H1 (cell line): ENCODE data around the gene KLHL7. TPM values are rescaled to one million over a fixed set of nuclear protein-coding genes. Genes with fewer than 3 reads are reported as not detected.

Source experiments
- CTCF ChIA-PET: fragments of 300-600 bp; sonication (Branson Sonifier 250); formaldehyde crosslinking; loops from one replicate; lab custom pipeline; 2021; ENCODE audit not compliant: partially characterized antibody; lab: Charles Lee
- POLR2A ChIA-PET: fragments of 300-600 bp; sonication (Branson Sonifier 250); formaldehyde crosslinking; loops from one replicate; lab custom pipeline; 2021; ENCODE audit warnings: inconsistent platforms; ENCODE audit not compliant: partially characterized antibody; lab: Charles Lee
- DNase-seq, 2 experiments: peaks; one replicate each; pipeline versions ENCODE4 v3.0.0 to v3.0.0-alpha.2; 2010 to 2022; ENCODE audit warnings: low spot score in 2 of 2, low read depth in 1 of 2, mixed read lengths in 1 of 2
- FAIRE-seq: peaks from 2 replicates; lab custom pipeline; 2011; peaks lifted over from hg19 to GRCh38; lab: Jason Lieb, UNC
- H2AFZ ChIP-seq: 2 replicates; pipeline ENCODE4 v1.8.1; 2012; ENCODE audit warnings: low read length, inconsistent platforms
- H2AK5ac ChIP-seq: 2 replicates; pipeline ENCODE4 v1.6.1; 2013; ENCODE audit warnings: low read depth, low read length
- H2BK120ac ChIP-seq: replicated peaks from 2 replicates; pipeline ENCODE3; 2013; ENCODE audit warnings: low read depth, low read length, inconsistent platforms
- H2BK12ac ChIP-seq: 2 replicates; pipeline ENCODE4 v1.6.1; 2013; ENCODE audit warnings: low read depth, low read length
- H2BK15ac ChIP-seq: 2 replicates; pipeline ENCODE4 v1.6.1; 2013; ENCODE audit warnings: low read length
- H2BK20ac ChIP-seq: 2 replicates; pipeline ENCODE4 v1.6.1; 2013; ENCODE audit warnings: low read length
- H2BK5ac ChIP-seq: 2 replicates; pipeline ENCODE4 v1.6.1; 2013; ENCODE audit warnings: low read depth, low read length
- H3K14ac ChIP-seq: 2 replicates; pipeline ENCODE4 v1.6.1; 2013; ENCODE audit warnings: inconsistent platforms; ENCODE audit not compliant: insufficient read length
- H3K18ac ChIP-seq: 2 replicates; pipeline ENCODE4 v1.6.1; 2013; ENCODE audit warnings: low read length; ENCODE audit errors: extremely low read depth
- H3K23ac ChIP-seq: 2 replicates; pipeline ENCODE4 v1.6.1; 2013; ENCODE audit warnings: inconsistent platforms; ENCODE audit not compliant: insufficient read length
- H3K23me2 ChIP-seq: 2 replicates; pipeline ENCODE4 v1.6.1; 2013; ENCODE audit warnings: low read depth, low read length
- H3K27ac ChIP-seq: 2 replicates; pipeline ENCODE4 v1.6.1; 2011; ENCODE audit warnings: low read depth, low read length, inconsistent platforms
- H3K27me3 ChIP-seq, 4 experiments: replicated peaks in 1 of 4; 1 replicate in 1 of 4; 2 replicates in 3 of 4; pipeline versions ENCODE4 v1.6.1 to v1.8.1; 2011 to 2013; ENCODE audit warnings: low read length in 3 of 4, mild to moderate bottlenecking in 3 of 4, inconsistent platforms in 2 of 4, mixed read lengths in 2 of 4, moderate library complexity in 1 of 4; ENCODE audit not compliant: control insufficient read depth in 3 of 4, insufficient read depth in 3 of 4; ENCODE audit errors: extremely low read depth in 1 of 4
- H3K36me3 ChIP-seq, 4 experiments: 2 replicates each; pipeline versions ENCODE4 v1.6.1 to v1.8.1; 2011 to 2013; ENCODE audit warnings: mild to moderate bottlenecking in 4 of 4, low read length in 3 of 4, moderate library complexity in 2 of 4, control low read depth in 1 of 4, inconsistent platforms in 1 of 4; ENCODE audit not compliant: insufficient read depth in 4 of 4, control insufficient read depth in 2 of 4
- H3K4ac ChIP-seq: replicated peaks from 2 replicates; pipeline ENCODE3; 2013; ENCODE audit warnings: low read length, low read depth, mixed read lengths, inconsistent platforms; ENCODE audit not compliant: insufficient read length
- H3K4me1 ChIP-seq, 4 experiments: replicated peaks in 1 of 4; 1 replicate in 1 of 4; 2 replicates in 3 of 4; pipeline versions ENCODE4 v1.6.1 to v1.8.1; 2011 to 2013; ENCODE audit warnings: low read length in 3 of 4, inconsistent platforms in 2 of 4, mixed read lengths in 1 of 4; ENCODE audit not compliant: insufficient read depth in 4 of 4, control insufficient read depth in 3 of 4
- H3K4me2 ChIP-seq, 2 experiments: 2 replicates each; pipeline versions ENCODE4 v1.6.1 to v1.8.1; 2011 to 2013; ENCODE audit warnings: low read depth in 2 of 2, low read length in 2 of 2, control low read depth in 1 of 2, inconsistent platforms in 1 of 2, mild to moderate bottlenecking in 1 of 2; ENCODE audit not compliant: insufficient read depth in 1 of 2
- H3K4me3 ChIP-seq, 4 experiments: fragments of 200-600, 300-600 bp in 1 of 4; sonication (generic), shearing (Covaris generic), sonication (Bioruptor Twin) in 1 of 4; 2 replicates each; pipeline versions ENCODE4 v1.5.1 to v1.8.1; 2011 to 2016; ENCODE audit warnings: low read length in 4 of 4, low read depth in 3 of 4, control low read depth in 2 of 4, inconsistent platforms in 2 of 4, mild to moderate bottlenecking in 2 of 4, mixed read lengths in 1 of 4, moderate library complexity in 1 of 4; ENCODE audit not compliant: insufficient read depth in 2 of 4; ENCODE audit errors: extremely low read depth in 1 of 4
- H3K56ac ChIP-seq: replicated peaks from 2 replicates; pipeline ENCODE3; 2013; ENCODE audit warnings: low read depth, mild to moderate bottlenecking, mixed read lengths, low read length, inconsistent platforms; ENCODE audit not compliant: insufficient read length
- H3K79me1 ChIP-seq: 2 replicates; pipeline ENCODE4 v1.6.1; 2013; ENCODE audit warnings: low read depth, low read length, control low read depth
- H3K79me2 ChIP-seq, 2 experiments: 2 replicates each; pipeline versions ENCODE4 v1.6.1 to v1.8.1; 2012 to 2013; ENCODE audit warnings: low read length in 2 of 2, mild to moderate bottlenecking in 2 of 2, inconsistent platforms in 1 of 2; ENCODE audit not compliant: insufficient read depth in 2 of 2, control insufficient read depth in 1 of 2
- H3K9ac ChIP-seq, 4 experiments: replicated peaks in 1 of 4; 1 replicate in 1 of 4; 2 replicates in 3 of 4; pipeline versions ENCODE4 v1.6.1 to v1.8.1; 2011 to 2013; ENCODE audit warnings: low read depth in 3 of 4, low read length in 3 of 4, control low read depth in 2 of 4, mild to moderate bottlenecking in 2 of 4, moderate library complexity in 2 of 4, inconsistent platforms in 1 of 4; ENCODE audit errors: extremely low read depth in 1 of 4
- H3K9me3 ChIP-seq, 2 experiments: 2 replicates each; pipeline versions ENCODE4 v1.6.1 to v1.8.1; 2012 to 2013; ENCODE audit warnings: mild to moderate bottlenecking in 2 of 2, moderate library complexity in 2 of 2, control low read depth in 1 of 2, inconsistent platforms in 1 of 2, low read depth in 1 of 2, low read length in 1 of 2, mixed read lengths in 1 of 2; ENCODE audit not compliant: insufficient read depth in 2 of 2
- H4K20me1 ChIP-seq, 2 experiments: replicated peaks in 1 of 2; 2 replicates each; pipeline versions ENCODE3 to v1.8.1; 2011 to 2013; ENCODE audit warnings: inconsistent platforms in 2 of 2, low read length in 2 of 2, mild to moderate bottlenecking in 1 of 2; ENCODE audit not compliant: insufficient read depth in 2 of 2, control insufficient read depth in 1 of 2
- H4K5ac ChIP-seq: 2 replicates; pipeline ENCODE4 v1.6.1; 2013; ENCODE audit warnings: low read length, low read depth, mixed read lengths, inconsistent platforms; ENCODE audit not compliant: insufficient read length
- H4K8ac ChIP-seq: 2 replicates; pipeline ENCODE4 v1.8.0; 2013; ENCODE audit warnings: mild to moderate bottlenecking, moderate library complexity, low read length, inconsistent platforms; ENCODE audit not compliant: insufficient read depth; ENCODE audit errors: extremely low read depth
- H4K91ac ChIP-seq: replicated peaks from 2 replicates; pipeline ENCODE3; 2013; ENCODE audit warnings: low read length, mixed read lengths, inconsistent platforms; ENCODE audit not compliant: insufficient read length
- CHD2 ChIP-seq: IDR thresholded peaks from 2 replicates; pipeline ENCODE4 v1.6.1; 2012; ENCODE audit warnings: low read length, improper control_type of control experiment
- JUND ChIP-seq: IDR thresholded peaks from 2 replicates; pipeline ENCODE4 v1.6.1; 2011; ENCODE audit warnings: mild to moderate bottlenecking, improper control_type of control experiment, low read length
- WGBS, 2 experiments: shearing (Covaris generic) in 1 of 2; methylation state at CpG; one replicate each; pipeline versions ENCODE4 v1.1.6 to v1.1.7; 2013 to 2015; ENCODE audit warnings: low lambda C conversion rate in 2 of 2, mixed read lengths in 2 of 2, inconsistent platforms in 1 of 2, low coverage in 1 of 2, missing lambda C conversion rate in 1 of 2; ENCODE audit not compliant: insufficient replicate concordance in 2 of 2, insufficient coverage in 1 of 2, insufficient read length in 1 of 2; ENCODE audit errors: extremely low coverage in 1 of 2, missing lambda C conversion rate in 1 of 2; 5-methylcytosine and 5-hydroxymethylcytosine counted together
- polyA plus RNA-seq, 7 experiments: library from polyadenylated mRNA; depleted of rRNA in 3 of 7; stranded (reverse) in 5 of 7; unstranded in 2 of 7; fragments of >200 nt in 5 of 7; fragments of 200-250 nt in 2 of 7; gene quantifications; 1 replicate in 5 of 7; 2 replicates in 1 of 7; 4 replicates in 1 of 7; pipeline versions ENCODE4 v1.2.1 to v1.2.3, GENCODE V29; 2011 to 2013; ENCODE audit warnings: missing spikeins in 2 of 7, mixed read lengths in 2 of 7
- total RNA-seq: library from RNA; stranded (reverse); fragmentation: NEBNext Ultra II Directional; extraction: Animal tissue kit (Norgen Biotek cat#: 25700); gene quantifications from 2 replicates; pipeline ENCODE4 v1.2.1, GENCODE V29; 2021

KLHL7 gene
- total and polyA plus RNA-seq, 2 of the 8 experiments (the other 6 are each of a cell fraction or from before 2014, with no cell fraction given), result 65.3 to 115 TPM

DNA sequence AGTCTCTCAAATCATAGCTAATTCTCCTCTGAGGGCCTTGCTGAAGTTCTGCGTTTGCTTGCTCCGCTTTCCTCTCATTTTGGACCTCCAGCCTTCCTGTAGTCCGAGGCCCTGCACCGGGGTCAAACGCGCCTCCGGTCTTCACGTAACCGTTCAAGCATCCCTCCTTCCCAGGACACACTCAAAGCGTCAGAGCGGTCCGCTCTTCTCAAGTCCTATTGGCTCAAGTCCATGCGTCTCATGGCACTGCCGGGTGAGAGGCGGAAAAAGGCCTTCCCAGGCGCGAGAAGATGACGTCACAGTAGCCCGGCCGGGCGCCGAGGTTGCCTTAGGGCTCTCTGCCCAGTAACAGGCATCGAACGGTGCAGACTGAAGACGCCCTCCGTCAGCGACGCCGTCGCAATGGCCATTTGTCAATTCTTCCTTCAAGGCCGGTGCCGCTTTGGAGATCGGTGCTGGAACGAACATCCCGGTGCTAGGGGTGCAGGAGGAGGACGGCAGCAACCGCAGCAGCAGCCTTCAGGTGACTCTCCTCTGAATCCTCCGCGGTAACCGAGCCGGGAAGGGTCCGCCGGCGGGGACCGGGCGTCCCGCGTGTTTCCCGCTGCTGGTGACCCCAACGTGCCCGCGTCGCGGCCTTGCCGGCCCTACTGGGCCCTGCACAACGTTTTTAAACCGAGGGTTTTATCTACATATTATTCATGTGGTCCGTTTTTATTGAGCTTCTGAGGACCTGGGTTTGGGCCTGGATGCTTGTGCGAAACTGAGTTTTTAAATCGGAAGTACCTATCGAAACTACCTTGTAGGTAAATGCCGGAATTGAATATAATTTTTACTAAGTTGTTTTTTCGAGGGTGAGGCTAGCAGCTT, 76.3 kb downstream of the KLHL7 start, which contains the start of gene NUP42:
Gene NUP42, plus strand, starts transcription at position 365 of the 870 bp plus-strand sequence. Its CDS starts 38 bp downstream, at position 403.
- peak within 1 kb of the TSS; percentile 88 for H4K91ac ChIP-seq
- H2BK12ac ChIP-seq, result peak within 1 kb of the TSS; percentile 51; the same call in 1 of the 2 replicates
- no peaks in the 10 kb centered on the region for H3K27me3 ChIP-seq
- H2BK120ac ChIP-seq, result no peak within 1 kb of the TSS
- H2AK5ac ChIP-seq, result no peak within 1 kb of the TSS
- peaks cover 0 to 3% (median under 1%) of the 10 kb centered on the region in 4 experiments; a peak in 2 of 7 replicates for H3K4me1 ChIP-seq
- H2BK15ac ChIP-seq, result no peak within 1 kb of the TSS
- H3K4me3 ChIP-seq, result peak within 1 kb of the TSS; percentile 69 to 96 (median 84)
- H3K79me1 ChIP-seq, result peaks cover 9% of the 10 kb centered on the region; the same call in 1 of the 2 replicates
- H3K23ac ChIP-seq, result no peak within 1 kb of the TSS
- peak within 1 kb of the TSS; percentile 88 for H3K27ac ChIP-seq
- H3K9me3 ChIP-seq, result no peaks in the 10 kb centered on the region
- H3K56ac ChIP-seq, result peak within 1 kb of the TSS; percentile 80
- no peaks in the 10 kb centered on the region for H4K20me1 ChIP-seq
- peaks cover 5% of the 10 kb centered on the region; the same call in 1 of the 2 replicates for H3K23me2 ChIP-seq
- H3K14ac ChIP-seq, result no peak within 1 kb of the TSS
- peak within 1 kb of the TSS; percentile 77 for H3K4me2 ChIP-seq
- peak within 1 kb of the TSS; percentile 82 for H4K5ac ChIP-seq
- WGBS, 2 experiments, result 1% methylated on average over 63 of the region's 63 CpGs; no CpG with 5 or more reads in 1 of the 2 experiments
- DNase-seq (peak; percentile 98 to 99), FAIRE-seq (peak; percentile 99)
- peak within 1 kb of the TSS; percentile 93 for H2BK5ac ChIP-seq
- peaks cover 0 to 34% of the 10 kb centered on the region in 2 experiments; a peak in 2 of 4 replicates for H3K79me2 ChIP-seq
- peaks cover 0 to 20% (median 9%) of the 10 kb centered on the region in 4 experiments; a peak in 4 of 8 replicates for H3K36me3 ChIP-seq
- CTCF ChIA-PET, result interaction anchor here (1.4 to 1.6 kb wide), 3 partner anchors 80 to 98 kb away, joined by 3 to 5 read pairs (median 3); no protein-coding TSS in a partner anchor
- peak within 1 kb of the TSS; percentile 75 to 92 (median 88) for H3K9ac ChIP-seq
- no peak within 1 kb of the TSS for H2BK20ac ChIP-seq
- peak within 1 kb of the TSS; percentile 95 for H2AFZ ChIP-seq
- POLR2A ChIA-PET, result interaction anchor here (0.7 to 2.8 kb wide), 7 partner anchors 9 to 76 kb away, joined by 3 to 12 read pairs (median 5); partner anchors contain the start of gene KLHL7
- H3K4ac ChIP-seq, result peak within 1 kb of the TSS; percentile 33
- H4K8ac ChIP-seq, result peak within 1 kb of the TSS; percentile 99; the same call in 1 of the 2 replicates
- peak within 1 kb of the TSS; percentile 71; the same call in 1 of the 2 replicates for H3K18ac ChIP-seq
- TF ChIP-seq JUND (peak; percentile 93), CHD2 (peak; percentile 21; the same call in 1 of the 2 replicates)
